Esophagus muscularis mucosa (tissue), 4 donors: ENCODE data around the gene TMEM231.
"Not testable (repeated sequence)": the region's sequence is repeated elsewhere in the genome, so short reads cannot be mapped to it uniquely, and the experiment has no call there.

Experiments
- EP300 ChIP-seq: sonication (generic); formaldehyde crosslinking; IDR thresholded peaks from one replicate; pipeline ENCODE4 v1.6.1; 2017; ENCODE audit warnings: antibody characterized with exemption
- POLR2A ChIP-seq: fragments of 450-650 bp; IDR thresholded peaks from one replicate; pipeline ENCODE4 v1.6.1; 2017; ENCODE audit warnings: antibody characterized with exemption, moderate library complexity, mild to moderate bottlenecking, low read depth
- POLR2AphosphoS5 ChIP-seq, 2 donors: sonication (generic); formaldehyde crosslinking; IDR thresholded peaks; one replicate each; pipeline ENCODE4 v1.6.1; 2017; ENCODE audit warnings: antibody characterized with exemption in 2 of 2
- TF ChIP-seq, protein P1 (sequence below), 3 experiments: fragments of 200-600 bp in 2 of 3; fragments of 450-650 bp in 1 of 3; sonication (generic) in 2 of 3; IDR thresholded peaks; one replicate each; pipeline ENCODE4 v1.5.1; 2017 to 2019; ENCODE audit warnings: antibody characterized with exemption in 3 of 3, mild to moderate bottlenecking in 2 of 3, moderate library complexity in 1 of 3

DNA sequence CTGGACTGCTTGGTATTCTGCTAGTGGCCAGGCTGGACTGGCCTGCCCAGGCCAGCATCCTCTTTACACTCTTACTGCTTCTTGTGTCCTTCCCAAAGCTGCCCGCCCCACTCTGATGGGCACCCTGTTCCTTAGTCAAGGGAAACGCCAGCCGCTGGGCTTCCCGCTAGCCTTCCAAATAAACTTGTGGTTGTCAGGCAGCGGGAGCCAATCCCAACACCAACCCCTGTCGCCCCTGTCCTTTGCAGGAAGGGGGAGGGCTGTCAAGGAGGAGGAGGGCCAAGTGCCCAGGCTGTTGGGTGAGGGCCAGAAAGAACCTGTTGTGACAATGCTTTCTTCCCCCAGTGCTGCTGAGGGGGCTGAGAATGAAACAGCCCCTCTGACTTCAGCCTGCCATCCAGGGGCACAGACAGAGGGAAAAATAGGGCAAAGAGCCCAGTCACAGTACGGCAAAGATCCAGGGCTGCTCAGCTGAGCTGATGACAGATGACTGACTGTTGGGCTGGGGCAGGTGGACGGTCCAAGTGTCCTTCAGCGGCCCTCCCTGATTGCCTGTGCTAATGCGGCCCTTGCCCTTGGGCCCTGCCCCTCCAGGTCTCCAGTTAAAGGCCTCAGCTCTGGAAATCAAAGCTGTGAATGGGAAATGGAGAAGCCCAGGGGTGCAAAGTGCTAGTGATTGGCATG lies 17.0 kb downstream of the TMEM231 start:
- TF ChIP-seq, protein P1, sequence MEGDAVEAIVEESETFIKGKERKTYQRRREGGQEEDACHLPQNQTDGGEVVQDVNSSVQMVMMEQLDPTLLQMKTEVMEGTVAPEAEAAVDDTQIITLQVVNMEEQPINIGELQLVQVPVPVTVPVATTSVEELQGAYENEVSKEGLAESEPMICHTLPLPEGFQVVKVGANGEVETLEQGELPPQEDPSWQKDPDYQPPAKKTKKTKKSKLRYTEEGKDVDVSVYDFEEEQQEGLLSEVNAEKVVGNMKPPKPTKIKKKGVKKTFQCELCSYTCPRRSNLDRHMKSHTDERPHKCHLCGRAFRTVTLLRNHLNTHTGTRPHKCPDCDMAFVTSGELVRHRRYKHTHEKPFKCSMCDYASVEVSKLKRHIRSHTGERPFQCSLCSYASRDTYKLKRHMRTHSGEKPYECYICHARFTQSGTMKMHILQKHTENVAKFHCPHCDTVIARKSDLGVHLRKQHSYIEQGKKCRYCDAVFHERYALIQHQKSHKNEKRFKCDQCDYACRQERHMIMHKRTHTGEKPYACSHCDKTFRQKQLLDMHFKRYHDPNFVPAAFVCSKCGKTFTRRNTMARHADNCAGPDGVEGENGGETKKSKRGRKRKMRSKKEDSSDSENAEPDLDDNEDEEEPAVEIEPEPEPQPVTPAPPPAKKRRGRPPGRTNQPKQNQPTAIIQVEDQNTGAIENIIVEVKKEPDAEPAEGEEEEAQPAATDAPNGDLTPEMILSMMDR (IDR thresholded peaks at IDR 0.05): not testable (repeated sequence)
- TF ChIP-seq POLR2A; POLR2AphosphoS5 (IDR thresholded peaks at IDR 0.05); EP300: not testable (repeated sequence)
